HG03097 (cell line): ENCODE measurements around the gene VWA2.

ENCODE experiments used
- ATAC-seq: cut with Tn5 transposase; IDR thresholded peaks from one replicate; pipeline ENCODE4 v1.9.1; 2021; ENCODE audit not compliant: unreplicated experiment, low FRiP score

Gene VWA2

DNA sequence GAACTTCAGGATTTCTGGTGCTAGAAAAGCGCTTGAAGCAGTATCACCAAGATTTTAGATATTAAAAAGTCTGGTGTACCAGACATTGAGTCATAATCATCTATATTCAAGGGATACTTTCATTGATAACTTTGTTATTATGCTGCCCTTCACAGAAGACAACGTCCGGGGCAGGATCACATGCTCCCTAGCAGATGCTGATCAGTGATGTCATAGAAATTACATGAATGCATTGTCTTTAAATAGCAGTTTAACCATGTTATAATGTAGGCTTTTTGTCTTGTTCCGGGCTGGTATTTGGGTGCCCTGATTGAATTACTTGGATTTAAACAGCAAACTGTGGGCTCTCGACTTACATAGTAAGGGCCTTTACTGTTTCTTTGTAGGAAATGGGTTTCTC, 54.0 kb downstream of the VWA2 start:
- ATAC-seq, result no peak

DNA sequence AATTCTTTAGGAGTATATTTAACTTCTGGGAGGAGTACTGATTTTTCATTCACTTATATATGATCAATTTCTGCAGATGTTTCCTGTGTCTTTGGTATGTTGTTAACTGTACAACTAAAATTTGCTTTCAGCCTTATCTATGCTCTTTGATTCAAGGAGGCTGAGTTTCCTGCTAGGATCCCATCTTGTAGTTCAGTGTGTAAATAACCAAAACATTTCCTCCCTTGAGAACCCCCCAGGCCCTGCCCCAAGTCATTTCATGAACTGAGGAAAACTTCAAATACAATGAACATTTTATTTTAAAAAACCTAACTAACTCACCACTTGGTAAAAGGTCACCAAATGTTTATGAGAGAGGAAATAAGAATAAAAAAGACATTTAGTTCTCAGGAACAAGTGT, 55.5 kb downstream of the VWA2 start:
- no peak for ATAC-seq

DNA sequence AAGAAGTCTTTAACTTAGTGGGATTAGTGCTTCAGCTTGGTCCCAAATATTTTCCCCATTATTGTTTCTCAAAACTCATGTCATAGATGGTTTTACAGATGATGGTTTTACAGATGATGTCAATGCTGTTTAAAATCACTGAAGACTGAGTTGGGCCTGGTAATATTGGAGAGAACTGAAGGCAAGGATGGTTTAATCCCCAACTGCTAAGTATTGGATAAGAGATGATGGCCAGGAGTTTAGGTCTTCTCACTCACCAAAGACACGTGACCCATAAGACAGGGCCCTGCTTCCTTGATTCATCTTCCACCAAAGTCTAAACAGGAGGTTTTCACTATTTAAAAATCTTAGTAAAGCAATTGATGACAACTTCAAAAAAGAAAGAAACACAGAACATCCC, 56.3 kb downstream of the VWA2 start:
- ATAC-seq, result no peak

DNA sequence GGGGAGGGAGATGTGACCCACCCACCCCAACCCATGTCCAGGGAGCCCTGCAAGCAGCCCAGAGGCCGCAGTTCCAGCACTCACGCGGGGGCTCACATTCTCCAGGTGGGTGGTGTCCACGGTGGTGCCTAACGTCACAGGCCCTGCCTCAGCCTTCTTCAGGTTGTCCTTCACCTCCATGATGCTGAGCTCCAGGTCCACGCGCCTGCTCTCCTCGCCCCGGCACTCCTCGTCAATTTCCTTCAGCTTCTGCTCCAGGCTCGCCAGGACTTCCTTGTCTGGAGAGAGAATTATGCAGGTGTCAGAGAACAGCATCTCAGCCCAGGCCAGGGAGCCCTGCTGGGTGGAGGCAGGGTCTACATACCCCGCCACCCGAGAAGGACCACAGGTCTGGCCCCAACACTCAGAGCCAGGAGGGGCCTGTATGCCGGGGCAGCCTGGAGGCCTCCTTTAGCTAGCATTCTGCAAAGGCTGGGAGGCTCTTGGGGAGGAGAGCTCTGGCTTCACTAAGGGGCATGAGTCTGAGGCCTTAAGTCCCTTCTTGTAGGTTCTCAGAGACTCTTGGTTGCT, 58.2 kb downstream of the VWA2 start:
- no peak for ATAC-seq

DNA sequence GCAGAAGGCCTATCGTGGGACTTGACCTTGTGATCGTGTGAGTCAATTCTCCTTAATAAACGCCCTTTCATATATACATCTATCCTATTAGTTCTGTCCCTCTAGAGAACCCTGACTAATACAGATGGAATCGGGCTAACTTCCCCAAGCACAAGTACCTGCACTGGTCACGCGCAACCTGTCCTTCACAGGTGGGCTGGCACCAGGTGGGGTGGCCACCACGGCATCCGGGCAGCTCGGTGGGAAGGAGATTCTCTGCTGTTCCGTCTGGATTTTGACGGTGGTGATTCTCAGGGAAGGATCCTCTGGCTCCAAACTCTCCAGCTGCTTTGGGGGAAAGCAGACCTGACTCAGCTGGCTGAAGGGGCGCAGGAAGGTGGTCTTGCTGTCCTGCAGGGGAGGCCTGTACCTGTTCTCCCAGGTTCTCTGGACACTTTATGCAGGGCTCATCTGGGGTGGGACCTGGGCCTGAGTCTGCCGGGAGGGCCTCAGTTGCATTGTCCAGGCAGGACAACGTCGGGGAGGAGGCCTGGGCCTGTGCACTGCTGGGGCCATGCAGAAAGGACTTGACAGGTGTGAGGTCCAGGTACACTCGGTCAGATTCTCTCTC, 61.1 kb downstream of the VWA2 start:
- ATAC-seq, result no peak

DNA sequence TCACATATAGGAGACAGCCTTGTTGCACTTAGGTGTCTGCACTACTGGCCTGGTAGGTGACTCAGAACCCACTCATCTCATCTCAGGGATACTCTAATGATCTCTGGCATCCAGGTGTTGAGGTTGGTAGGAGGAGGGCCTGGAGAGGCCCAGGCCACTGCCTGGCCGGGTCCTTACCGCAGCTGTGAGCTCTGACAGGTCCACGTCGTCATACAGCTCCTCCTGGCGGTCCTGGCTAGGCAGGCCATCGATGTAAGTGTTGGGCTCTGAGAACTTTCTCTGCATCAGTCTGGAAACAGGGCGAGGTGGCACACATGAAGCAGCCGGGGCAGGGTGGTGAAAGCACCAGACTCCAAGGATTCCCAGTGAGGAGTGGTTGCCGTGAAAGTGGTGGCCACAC, 62.1 kb downstream of the VWA2 start:
- no peak for ATAC-seq

DNA sequence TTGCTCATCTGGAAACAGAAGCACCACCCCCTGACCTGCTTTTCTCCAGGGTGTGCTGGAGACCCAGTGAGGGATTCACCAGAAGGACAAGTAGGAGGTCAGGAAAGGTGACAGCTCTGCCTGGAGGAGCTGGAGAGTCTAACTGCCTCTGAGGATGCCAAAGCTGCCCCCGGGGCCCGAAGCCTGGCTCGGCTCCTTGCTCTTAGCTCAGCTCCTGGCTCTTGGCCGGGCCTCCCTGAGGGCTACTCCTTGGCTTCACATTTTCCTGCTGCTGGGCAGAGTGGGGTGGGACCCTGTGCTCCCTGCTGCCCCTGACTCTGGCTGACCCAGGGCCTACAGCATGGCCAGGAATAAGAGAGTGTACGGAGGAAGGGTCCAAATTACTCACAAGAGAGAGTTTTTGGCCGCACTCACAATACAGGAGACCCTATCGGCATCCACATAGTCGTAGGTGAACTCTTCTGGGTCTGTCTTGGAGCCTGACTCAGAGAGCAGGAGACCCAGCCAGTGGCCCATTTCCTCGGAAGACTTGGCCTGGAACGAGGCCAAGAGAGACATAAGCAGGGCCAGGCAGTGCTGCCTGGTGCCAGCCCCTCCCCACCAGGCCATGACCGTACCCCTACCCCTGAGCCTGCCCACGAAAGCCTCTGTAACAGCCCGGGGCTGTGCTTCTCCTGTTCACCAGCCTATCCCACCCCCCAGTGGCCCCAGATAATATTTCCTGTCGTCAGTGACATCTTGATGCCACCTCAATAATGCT, 63.1 kb downstream of the VWA2 start:
- no peak for ATAC-seq

DNA sequence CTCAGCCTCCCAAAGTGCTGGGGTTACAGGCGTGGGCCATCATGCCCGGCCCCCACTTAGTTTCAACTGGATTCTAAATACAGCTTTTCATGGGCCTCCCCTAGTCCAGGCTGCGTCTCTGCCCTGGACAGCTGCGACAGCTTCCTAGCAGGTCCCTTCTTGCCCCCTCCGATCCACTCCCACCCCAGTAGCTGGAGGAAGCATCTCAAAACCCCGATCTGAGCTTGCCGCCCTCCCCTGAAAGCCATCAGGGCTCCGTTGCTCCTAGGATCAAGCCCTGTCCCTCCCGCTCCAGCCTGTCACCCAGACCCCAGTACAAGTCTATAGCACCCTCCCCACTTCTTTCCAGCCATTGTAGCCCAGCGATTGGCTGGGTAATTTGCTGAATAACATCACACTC, 64.5 kb downstream of the VWA2 start:
- no peak for ATAC-seq

DNA sequence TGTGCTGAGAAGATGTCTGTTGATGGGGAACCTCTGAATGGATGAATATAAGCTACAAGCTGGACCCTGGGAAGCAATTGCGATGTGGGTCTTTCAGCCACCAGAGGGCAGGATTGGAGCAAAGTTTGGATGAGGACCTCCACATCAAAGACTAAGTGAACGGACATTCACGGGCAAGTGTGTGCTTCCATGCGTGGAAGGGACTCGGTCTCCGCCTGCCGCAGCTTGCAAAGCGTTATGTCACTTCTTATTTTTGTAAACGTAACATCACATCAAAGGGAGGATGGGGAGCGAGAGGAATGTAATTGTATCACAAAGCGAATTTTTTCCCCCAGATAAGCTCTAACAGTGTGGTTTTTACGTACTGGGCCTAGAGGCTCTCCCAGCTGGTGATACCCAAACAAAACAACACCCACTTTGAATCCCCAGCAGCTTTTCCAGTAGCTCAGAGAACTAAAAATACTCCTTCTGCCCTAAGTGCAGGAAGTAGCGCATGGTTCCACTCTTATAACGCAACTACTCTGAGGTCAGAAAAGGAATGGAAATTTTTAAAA, 65.0 kb downstream of the VWA2 start:
- peak; percentile 74 for ATAC-seq

DNA sequence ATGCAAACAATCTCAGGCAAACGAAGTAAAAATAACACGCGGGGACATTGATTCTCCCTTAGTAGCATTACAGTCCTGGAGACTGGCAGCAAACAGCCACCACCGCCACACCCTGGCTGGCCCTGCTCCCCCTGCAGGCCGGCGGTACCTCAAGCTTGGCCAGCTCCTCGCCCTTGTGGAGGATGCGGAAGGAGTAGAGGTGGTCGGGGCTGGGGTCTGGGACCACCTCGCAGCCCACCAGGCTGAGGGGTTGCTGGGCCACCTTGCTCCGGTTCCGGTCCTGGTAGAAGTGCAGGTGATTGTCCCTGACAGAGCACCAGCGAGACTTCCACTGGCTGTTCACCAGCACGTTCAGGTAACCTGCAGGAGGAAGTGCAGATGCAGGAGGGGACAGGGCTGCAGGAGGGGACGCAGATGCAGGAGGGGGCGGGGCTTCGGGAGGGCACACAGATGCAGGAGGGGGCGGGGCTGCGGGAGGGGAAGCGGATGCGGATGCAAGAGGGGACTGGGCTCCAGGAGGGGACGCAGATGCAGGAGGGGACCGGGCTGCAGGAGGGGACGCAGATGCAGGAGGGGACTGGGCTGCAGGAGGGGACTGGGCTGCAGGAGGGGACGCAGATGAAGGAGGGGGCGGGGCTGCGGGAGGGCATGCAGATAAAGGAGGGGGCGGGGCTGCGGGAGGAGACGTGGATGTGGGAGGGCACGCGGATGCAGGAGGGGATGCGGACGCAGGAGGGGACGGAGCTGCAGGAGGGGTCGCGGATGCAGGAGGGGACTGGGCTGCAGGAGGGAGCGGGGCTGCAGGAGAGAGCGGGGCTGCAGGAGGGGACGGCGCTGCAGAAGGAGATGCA, 65.7 kb downstream of the VWA2 start:
- ATAC-seq, result peak; percentile 44

DNA sequence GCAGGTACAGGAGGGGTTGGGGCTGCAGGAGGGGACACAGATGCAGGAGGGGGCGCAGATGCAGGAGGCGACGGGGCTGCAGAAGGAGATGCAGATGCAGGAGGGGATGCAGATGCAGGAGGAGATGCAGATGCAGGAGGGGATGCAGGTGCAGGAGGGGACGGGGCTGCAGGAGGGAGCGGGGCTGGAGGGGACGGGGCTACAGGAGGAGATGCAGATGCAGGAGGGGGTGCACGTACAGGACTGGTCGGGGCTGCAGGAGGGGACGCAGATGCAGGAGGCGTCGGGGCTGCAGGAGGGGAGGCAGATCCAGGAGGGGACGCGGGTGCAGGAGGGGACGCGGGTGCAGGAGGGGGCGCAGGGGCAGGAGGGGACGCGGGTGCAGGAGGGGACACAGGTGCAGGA, 66.5 kb downstream of the VWA2 start:
- no peak for ATAC-seq

DNA sequence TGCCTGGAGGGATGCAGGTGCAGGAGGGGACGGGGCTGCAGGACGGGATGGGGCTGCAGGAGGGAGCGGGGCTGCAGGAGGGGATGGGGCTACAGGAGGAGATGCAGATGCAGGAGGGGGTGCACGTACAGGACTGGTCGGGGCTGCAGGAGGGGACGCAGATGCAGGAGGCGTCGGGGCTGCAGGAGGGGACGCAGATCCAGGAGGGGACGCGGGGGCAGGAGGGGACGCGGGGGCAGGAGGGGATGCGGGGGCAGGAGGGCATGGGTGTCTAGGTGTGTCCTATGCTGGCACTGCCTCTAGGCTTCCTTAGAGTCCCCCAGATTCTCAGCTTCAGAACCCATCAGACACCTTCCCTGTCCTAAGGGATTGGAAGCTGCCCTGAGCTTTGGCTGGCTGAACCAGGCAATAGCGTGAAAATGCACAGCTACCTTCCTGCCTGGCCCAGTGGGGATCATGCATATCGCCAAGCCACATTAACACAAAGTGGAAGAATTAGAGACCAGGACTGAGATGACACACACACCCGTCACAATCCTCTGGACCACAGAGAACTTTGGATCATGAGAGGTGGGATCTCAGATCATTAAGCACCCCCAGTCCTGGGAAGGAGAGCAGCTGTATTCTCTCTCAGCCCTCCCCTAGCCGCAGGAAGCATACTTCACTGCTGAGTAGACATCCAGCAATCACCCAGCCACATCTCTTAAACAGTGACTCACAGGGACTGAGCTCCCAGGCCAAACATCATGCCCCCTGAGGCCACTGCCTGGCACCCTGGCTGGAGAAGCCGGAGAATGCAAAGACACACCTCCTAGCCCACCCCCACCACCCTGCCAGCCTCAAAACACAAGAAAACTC, 67.3 kb downstream of the VWA2 start:
- no peak for ATAC-seq

DNA sequence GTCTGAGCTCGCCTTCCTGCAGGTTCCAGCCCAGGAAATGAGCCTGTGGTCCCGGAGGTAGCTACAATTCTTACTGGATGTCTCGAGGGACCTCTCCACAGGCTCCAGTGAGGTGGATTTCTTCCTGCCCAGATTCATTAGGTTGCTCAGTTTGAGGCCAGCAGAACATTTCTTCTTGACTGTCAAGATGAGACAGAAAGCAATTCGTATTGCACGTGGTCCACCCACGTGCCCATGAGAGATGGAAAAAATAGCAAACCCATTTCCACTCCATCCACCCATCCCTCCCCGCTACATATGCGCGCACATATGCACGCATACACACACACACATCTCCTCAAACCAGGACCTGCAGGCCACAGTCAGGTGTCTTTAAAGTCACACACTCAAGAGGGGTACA, 68.7 kb downstream of the VWA2 start:
- no peak for ATAC-seq

DNA sequence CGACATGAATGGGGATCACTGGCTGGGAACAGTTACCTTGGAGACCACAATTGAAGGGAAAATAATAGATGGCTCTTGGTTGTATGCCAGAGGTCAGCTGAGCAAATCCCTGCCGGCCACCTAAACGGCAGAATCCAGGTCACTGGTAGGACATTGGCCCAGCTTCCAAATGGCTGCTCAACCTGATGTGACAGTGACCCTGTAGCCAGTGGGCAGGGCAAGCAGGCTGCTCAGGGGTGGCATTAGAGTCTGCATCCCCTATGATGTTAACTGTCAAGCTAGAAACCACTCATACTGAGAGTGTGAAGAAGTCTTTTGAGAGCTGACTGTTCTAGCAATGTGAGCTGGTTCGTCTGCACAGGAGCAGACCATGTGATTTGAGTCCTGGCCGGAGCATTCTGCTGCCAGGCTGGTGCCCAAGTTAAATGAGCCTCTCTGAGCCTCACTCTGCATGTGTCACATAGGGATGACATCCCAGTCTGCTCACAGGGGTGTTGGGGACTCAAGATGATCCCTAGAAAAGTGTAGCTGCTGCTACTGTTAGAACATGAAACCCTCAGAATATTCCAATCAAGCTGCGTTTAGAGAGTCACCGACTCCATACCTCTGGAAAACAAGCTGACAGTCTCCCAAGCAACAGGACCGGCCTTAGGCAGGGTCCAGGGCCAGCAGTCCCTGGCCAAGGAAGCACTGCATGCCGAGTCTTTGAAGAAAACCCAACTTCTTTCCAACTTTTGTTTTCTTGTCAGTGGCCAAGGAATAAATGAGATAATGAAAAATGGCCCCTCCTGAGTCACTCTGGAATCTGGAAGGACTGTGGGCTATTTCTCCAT, 69.7 kb downstream of the VWA2 start:
- no peak for ATAC-seq

DNA sequence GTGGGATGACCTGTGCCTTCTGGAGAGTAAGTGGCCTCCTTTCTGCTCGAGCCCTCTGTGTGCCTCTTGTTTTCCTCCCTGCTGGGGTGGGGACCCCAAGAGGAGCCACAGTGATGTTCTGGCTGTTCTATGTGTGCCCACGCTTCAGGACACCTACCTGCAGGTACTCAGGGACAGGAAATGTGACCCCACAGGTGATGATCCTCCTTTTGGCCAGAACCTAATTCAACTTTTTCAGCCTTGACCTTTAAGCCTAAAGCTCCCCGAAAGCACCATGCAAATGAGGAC, 70.3 kb downstream of the VWA2 start:
- ATAC-seq, result no peak

DNA sequence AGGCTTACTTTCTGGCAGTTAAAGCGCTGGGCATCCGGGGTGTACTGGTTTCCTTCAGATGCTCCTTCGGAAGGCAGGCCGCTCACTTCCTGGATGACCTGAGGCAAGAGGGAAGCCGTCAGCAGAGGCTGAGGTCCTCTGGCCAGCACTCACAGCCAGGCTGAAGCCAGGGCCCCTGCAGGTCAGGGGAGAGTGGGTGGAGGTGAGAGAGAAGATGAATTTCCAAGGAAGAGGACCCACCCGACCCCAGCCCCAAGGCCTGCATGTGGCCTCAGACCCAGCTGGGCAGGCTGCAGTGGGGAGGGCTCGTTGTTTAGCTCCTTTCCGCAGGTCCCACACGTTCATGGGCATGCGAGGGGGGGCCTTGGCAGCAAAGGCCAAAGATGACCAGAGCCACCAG, 71.3 kb downstream of the VWA2 start:
- ATAC-seq, result no peak

DNA sequence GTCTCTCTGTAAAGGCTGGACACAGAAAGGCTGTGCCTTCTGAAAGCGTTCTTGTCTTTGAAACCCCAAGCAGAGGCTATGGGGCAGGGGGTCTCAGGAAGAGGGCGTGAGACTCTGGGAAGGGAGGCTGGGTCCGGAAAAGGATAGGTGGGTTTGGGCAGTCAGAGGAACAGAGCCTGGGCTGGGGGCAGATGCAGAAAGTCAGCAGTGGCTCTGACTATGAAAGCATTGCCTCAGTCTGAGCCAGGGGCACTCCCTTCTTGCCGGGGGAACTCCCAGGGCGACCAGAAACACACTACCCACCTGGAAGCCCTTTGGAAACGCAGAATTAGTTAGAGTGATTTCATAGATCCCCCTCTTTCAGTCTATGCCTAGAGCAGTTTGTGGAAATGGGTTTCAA, 72.0 kb downstream of the VWA2 start:
- ATAC-seq, result no peak

DNA sequence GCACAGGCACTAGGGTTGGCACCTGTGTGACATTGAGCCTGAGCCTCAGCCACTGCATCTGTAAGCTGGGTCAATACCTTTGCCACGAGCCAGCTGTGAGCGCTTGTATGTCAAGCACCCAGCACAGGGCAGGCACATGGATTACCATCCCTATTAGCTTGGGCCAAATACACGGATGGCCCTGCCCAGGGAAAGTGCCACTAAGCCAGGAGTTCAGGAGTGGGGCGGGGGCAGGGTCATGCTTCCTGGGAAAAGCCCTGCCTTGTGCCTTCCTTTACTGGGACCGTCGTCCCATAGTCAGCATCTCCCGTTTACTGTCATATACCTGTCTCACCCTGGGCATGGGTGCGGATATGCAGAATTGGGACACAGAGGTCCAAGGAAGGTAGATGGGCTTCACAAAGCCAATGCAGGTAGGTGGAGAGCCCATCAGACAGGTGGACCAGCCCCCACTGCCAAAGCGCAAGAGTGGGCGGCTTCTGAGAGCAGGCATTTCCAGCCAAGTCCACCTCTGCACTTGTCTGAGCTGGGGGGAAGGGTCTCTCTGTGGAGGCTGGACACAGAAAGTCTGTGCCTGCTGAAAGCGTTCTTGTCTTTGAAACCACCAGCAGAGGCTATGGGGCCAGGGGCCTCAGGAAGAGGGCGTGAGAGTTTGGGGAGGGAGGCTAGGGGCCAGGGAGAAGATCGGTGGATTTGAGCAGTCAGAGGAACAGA, 72.6 kb downstream of the VWA2 start:
- ATAC-seq, result no peak

DNA sequence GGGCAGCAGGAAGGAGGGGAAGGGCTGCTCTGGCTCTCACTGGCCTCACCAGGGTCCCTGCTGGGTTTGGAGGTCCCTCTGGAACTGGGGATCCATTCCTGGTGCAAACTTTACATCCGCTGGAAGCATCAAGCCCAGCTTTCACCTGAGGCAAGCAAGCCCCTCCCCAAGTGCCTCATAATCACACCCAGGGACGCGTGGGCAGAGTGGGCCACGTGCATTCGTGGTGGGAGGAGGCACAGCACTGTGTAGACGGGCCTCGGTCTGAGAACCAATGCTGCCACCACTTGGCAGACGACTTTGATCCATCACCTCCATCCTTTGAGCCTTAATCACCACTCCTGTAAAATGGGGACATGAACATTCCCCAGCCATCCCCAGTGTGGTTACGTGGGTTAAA, 74.1 kb downstream of the VWA2 start:
- no peak for ATAC-seq
